Retina (tissue), 1 donor: ENCODE data around the gene CYP4F3.
A peak's percentile ranks its signal among the peaks of the same experiment; 100 is the strongest.
"Not testable (repeated sequence)": the region's sequence is repeated elsewhere in the genome, so short reads cannot be mapped to it uniquely, and the experiment has no call there.

Source experiments
- DNase-seq: peaks from one replicate; pipeline ENCODE4 v3.0.0-alpha.2; 2016

CYP4F3 gene, protein sequence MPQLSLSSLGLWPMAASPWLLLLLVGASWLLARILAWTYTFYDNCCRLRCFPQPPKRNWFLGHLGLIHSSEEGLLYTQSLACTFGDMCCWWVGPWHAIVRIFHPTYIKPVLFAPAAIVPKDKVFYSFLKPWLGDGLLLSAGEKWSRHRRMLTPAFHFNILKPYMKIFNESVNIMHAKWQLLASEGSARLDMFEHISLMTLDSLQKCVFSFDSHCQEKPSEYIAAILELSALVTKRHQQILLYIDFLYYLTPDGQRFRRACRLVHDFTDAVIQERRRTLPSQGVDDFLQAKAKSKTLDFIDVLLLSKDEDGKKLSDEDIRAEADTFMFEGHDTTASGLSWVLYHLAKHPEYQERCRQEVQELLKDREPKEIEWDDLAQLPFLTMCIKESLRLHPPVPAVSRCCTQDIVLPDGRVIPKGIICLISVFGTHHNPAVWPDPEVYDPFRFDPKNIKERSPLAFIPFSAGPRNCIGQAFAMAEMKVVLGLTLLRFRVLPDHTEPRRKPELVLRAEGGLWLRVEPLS

DNA sequence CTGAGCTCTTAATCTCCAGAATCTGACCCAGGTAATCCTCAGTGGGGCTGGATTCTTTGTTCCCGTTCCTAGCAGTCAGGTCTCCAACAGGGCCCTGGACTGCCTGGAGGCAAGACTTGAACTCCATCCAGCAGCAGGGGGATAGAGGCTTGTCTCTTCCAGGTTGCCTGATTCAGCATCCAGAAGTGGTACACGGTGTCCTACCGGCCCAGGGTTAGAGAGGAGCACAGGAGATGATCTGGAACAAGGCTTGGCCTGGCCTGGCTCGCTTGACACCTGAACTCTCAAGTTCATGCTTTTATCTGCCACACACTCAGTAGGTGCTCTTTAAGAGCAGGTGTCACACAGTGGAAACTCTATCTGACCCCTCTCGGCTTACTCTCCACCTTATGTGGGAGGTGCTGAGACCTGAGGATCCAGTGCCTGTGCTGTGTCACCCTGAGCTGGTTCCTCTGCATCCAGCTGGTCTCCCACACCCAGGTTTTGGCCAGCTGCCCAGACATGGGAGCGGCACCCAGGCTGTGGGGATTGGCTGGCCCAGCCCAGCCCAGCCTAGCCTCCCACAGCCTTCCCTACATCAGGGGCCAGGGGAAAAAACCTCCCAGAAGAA, at the start of gene CYP4F3:
TSS of gene CYP4F3 (plus strand) at position 604 of the 610 bp plus-strand sequence. CDS start 519 bp downstream, outside the sequence.
- no peak for DNase-seq

DNA sequence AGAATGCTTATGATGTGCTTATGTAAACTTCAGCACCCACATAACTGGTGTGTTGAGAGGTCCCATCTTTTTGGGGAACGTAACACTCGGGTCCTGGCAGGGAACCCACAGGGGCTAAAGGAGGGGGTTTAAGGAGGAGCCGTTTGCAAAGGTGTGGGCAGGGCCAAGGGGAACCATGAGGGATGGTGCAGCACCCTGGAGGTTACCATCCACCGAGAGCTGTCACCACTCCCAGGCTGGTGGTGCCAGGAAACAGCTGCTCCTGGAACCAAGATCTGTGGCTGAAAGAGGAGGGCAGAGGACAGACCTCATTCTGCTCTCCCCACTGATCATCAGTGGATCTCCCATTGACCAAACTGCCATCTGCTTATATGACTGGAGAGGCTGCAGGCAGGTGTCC, 48.9 kb upstream of the CYP4F3 start:
- DNase-seq = no peak

DNA sequence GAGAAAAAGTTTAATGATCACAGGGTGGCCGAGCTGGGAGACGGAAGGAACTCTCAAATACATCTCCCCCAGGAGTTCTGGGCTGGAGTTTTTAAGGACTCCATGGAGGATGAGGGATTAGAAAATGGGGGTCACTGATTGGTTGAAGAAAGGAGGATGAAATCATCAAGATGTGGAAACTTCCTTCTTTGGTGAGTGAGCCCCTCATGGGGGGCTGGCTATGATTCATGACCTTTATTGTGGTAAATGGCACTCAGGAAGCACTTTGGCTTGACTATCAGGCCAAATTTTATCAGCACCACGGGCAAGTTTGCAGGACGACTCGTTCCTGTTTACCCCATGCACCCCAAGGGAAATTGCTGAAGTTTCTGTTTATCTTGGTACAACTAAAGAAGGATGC, 48.2 kb upstream of the CYP4F3 start:
- not testable (repeated sequence) for DNase-seq

DNA sequence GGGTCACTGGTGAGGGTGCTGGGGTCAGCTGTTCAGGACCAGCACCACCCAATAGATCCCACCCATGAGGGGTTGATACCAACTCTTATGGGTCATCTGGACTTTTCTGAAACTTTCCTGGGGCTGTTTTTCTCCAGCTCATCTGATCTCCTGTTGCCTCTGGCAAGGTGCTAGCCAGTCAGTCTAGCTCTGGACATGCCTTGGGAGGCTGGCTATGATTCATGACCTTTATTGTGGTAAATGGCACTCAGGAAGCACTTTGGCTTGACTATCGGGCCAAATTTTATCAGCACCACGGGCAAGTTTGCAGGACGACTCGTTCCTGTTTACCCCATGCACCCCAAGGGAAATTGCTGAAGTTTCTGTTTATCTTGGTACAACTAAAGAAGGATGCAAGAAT, 46.9 kb upstream of the CYP4F3 start:
- DNase-seq = not testable (repeated sequence)

DNA sequence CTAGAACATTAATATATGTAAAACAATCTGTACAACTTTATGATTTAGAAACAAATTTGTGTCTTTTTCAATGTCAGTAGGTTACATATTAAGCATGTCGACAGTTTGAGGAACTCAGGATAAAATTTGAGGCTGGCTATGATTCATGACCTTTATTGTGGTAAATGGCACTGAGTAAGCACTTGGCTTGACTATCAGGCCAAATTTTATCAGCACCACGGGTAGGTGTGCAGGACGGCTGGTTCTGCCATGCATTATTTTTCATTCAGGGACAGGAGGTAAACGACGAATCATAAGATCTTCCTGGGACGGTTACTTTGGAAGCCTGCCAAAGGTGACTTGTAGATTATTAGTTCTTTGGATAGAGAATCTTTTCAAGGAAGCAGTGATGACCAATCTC, 45.6 kb upstream of the CYP4F3 start:
- no peak for DNase-seq

DNA sequence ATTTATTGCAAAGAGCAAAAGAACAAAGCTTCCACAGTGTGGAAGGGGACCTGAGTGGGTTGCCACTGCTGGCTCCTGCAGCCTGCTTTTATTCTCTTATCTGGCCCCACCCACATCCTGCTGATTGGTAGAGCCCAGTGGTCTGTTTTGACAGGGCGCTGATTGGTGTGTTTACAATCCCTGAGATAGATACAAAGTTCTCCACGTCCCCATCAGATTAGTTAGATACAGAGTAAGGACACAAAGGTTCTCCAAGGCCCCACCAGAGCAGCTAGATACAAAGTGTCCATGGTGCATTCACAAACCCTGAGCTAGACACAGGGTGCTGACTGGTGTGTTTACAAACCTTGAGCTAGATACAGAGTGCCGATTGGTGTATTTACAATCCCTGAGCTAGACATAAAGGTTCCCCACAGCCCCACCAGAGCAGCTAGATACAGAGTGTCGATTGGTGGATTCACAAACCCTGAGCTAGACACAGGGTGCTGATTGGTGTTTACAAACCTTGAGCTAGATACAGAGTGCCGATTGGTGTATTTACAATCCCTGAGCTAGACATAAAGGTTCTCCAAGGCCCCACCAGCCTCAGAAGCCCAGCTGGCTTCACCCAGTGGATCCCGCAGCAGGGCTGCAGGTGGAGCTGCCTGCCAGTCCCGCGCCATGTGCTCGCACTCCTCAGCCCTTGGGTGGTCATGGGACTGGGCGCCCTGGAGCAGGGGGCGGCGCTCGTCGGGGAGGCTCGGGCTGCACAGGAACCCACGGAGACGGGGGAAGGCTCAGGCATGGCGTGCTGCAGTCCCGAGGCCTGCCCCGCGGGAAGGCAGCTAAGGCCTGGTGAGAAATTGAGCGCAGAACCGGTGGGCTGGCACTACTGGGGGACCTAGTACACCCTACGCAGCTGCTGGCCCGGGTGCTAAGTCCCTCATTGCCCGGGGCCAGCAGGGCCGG, 32.4 kb upstream of the CYP4F3 start:
- not testable (repeated sequence) for DNase-seq

DNA sequence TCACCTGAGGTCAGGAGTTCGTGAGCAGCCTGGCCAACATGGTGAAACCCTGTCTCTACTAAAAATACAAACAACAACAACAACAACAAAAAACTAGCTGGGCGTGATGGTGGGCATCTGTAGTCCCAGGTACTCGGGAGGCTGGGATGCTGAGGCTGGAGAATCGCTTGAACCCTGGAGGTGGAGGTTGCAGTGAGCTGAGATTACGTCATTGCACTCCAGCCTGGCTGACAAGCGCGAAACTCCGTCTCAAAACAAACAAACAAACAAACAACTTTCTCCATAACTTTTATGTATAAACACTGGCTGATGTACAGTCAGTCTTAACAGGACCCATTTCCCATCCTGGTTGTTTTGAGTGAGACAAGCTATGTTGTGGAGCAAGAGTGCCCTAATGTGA, 31.4 kb upstream of the CYP4F3 start:
- no peak for DNase-seq

DNA sequence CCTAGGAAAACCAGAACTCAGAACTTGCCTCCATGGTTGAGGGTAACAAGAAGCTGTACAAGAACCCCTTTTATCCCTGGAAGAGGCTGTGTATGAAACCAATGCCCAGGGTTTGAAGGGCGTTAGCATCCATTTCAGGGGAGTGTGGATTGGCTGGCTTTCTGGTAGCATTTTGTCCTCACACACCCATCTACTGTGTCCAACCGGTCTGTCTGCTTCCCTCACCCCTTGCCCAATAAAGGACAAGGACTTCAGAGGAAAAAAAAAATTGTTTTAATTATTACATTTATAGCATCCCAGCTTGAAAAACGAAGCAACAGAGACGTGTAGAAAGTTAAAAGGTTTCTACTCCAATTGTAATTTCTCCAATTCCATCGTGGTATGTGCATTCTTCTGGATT, 28.4 kb upstream of the CYP4F3 start:
- no peak for DNase-seq

DNA sequence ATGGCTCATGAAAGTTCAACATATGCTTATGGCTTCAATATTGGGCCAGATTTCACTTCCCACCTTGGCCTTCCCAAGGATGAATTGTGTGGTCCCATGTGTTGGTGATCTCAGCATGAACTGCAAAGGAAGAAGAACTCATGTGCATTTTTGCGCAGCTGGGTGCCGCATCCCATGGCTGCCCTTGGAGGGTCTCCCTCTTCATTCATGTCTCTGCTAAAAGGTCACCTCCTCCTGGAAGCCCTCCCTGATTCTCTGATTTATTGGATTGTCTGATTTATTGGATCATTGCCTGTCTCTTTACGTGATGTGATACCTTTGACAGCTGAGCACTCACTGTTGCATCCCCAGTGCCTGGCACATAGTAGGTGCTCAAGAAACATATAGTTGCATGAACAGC, 27.4 kb upstream of the CYP4F3 start:
- no peak for DNase-seq

DNA sequence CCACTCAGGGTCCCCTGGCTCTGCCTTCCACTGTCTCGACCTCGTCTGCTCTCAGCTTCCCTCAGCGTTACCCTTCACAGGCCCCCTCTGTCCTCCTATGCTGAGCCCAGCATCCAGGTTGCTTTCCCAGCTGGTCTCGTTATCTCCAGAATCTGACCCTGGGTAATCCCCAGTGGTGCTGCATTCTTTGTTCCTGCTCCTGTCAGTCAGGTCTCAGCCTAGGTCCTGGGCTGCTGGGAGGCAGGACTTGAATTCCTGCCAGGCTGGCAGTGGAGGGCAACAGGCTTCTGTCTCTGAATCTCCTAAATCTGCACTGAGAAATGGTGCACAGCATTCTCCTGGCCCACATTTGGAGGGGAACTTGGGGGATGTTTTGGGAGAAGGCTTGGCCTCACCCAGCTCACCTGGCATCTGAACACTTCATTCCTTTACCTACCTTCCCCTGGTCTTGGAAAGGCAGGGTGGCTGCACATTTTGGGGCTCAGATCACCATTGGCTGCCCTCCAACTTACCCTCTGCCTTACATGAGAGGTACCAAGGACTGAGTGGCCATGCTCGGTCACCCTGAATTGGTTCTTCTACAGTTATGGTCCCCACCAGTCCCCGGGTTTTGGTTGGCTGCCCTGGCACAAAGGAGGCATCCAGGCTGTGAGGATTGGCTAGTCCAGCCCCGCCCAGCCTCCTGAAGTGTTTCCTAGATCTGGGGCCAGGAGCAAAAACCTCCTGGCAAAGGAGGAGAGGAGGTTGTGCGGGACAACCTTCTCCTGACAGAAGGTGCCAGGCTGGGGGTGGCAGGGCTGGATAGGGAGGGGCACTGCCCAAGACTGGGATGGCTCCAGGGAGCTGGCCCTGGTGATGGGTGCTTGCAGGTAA, 26.0 kb upstream of the CYP4F3 start, which contains the start of gene CYP4F8:
TSS of gene CYP4F8 (plus strand) at position 712 of the 873 bp plus-strand sequence. CDS start 399 bp downstream, outside the sequence.
- DNase-seq = no peak

DNA sequence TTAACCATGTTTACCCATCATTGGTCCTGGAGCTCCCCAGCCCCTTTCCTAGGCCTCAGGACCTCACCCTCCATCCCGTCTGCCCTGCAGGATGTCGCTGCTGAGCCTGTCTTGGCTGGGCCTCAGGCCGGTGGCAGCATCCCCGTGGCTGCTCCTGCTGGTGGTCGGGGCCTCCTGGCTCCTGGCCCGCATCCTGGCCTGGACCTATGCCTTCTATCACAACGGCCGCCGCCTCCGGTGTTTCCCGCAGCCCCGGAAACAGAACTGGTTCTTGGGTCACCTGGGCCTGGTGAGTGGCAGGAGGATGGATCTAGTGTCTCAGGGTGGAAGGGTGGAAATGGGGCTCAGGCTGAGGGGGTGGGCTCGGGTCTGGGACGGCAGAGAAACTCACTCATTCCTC, 25.2 kb upstream of the CYP4F3 start:
- no peak for DNase-seq

DNA sequence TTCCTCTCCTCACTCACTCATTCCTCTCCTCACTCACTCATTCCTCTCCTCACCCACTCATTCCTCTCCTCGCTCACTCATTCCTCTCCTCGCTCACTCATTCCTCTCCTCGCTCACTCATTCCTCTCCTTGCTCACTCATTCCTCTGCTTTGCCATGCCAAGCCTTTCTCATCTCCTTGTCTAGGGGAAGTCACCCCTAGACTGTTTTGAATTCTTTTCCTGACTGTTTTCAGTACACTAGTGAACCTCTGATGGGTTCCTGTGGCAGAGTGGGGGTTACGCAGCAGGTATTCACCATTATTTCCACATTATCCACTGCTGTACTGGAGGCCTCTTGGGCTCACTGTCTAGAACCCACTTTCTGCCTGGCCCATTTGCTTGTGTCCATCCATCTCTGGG, 24.5 kb upstream of the CYP4F3 start:
- DNase-seq = no peak

DNA sequence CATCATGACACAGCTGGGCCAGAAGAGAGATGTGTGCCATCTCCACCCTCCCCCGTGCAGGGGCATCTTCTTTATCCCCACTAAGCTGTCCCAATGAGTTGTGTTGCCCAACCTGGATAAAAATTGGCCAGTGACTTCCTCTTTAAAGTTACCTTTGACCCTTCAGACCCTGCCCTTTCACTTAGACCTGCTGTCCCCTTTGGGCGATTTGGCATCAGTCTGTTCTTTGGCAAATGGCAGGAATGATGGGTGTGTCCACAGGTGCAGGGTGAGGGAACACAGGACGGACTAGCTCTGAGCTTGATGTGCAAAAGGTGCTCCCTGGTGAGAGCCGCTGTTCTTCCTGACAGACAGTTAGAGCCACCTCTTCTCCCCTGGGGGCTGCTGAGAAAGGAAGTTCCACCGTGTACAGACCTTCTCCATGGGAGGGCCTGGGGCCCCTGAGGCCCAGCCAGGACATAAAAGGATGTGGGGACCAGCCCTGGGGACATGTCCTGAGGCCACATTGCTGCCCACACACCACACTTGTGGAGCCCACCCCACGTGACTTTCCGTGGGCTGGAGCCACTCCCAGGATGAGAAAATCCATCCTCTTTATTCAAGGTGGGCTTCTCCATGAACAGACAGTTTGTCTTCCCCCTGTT, 23.9 kb upstream of the CYP4F3 start:
- no peak for DNase-seq

DNA sequence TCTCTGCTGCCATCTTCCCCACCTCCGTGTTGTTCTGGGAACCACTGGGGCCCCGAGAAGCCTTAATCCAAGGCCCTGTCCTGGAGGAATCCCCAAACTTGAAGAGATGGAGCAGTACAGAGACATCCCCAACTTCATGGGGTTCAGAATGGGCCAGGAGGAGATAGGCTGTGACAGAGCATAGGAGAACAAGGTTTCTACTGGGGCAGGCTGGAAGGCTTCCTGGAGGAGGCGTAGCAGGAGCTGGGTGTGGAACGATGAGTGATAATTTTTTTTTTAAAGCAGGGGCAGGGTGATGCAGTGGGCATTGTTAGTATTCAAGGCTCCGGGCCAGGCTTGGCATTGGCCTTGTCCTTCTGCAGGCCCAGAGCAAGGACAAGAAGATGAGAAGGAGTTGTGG, 22.4 kb upstream of the CYP4F3 start:
- DNase-seq = no peak

DNA sequence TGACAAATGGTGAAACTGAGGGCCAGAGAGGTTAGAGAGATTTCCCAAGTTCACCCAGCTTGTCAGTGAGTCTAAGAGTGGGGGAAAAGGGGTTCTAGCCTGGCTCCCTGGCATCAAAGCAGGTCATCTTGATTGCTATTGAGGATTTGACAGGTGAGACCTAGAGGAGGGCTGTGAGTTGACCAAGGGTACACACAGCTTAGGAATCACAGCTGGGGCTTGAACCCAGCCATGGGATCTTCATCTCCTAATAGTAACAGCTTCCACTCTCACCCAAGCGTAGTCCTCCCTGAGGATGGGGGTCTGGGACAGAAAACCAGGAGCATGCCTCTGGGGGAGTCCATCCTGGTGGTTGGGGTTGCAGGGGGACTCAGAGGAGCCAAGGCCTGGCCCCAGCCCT, 18.9 kb upstream of the CYP4F3 start:
- no peak for DNase-seq

DNA sequence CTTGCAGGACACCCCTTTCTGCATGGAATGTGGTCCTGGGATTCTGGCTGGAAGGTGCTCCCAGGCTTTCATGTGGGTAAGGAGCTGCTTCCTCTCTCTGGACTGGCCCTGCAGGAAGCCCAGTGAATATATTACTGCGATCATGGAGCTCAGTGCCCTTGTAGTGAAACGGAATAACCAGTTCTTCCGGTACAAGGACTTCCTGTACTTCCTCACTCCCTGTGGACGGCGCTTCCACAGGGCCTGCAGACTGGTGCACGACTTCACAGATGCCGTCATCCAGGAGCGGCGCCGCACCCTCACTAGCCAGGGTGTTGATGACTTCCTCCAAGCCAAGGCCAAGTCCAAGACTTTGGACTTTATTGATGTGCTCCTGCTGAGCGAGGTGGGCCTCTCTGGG, 17.7 kb upstream of the CYP4F3 start:
- no peak for DNase-seq

DNA sequence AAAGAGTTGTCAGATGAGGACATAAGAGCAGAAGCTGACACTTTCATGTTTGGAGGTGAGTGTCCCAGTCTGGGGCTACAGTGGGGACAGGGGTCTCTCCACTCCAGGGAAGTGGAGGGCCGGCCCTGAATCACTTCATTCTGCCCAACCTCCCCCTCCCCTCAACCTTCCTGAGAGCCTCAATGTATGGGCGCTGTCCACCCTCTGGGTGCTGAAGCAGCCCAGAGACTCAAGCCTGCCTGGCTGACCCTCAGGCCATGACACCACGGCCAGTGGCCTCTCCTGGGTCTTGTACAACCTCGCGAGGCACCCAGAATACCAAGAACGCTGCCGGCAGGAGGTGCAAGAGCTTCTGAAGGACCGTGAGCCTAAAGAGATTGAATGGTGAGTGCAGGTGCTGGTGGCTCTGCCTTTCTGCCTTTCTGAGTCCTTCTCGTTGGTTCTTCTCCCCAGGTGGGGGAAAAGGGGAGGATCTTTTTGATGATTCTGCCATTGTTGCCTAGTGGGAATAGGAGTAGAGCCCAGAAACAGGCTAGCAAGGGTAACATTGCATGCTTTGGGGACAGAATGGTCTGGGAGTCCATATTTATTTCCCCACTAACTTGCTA, 16.9 kb upstream of the CYP4F3 start:
- peak; percentile 4 for DNase-seq

DNA sequence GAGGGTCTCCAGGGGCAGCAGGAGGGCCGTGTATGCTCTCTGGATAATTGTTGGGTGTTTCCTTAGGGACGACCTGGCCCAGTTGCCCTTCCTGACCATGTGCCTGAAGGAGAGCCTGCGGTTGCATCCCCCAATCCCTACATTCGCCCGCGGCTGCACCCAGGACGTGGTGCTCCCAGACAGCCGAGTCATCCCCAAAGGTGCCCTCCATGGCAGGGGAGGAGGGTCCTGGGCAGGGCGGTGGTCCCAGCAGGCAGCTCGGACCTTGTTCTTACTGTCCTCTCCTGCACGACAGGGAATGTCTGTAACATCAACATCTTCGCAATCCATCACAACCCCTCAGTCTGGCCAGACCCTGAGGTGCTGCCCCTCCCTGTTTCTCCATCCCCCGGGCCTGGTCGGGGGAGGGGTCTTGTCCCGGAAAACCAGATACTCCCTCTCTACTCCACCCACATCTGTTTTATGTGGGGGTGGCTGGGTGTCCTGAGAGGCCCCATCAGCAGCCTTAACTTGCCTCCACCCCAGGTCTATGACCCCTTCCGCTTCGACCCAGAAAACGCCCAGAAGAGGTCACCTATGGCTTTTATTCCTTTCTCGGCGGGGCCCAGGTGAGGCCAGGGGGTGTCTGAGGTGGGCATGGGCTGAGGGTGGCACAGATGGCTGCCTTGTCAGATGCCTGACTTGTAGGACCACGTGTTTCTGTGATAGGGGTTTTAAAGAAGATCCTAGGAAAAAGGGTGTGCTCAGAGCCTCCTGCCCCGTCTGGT, 12.3 kb upstream of the CYP4F3 start:
- no peak for DNase-seq

DNA sequence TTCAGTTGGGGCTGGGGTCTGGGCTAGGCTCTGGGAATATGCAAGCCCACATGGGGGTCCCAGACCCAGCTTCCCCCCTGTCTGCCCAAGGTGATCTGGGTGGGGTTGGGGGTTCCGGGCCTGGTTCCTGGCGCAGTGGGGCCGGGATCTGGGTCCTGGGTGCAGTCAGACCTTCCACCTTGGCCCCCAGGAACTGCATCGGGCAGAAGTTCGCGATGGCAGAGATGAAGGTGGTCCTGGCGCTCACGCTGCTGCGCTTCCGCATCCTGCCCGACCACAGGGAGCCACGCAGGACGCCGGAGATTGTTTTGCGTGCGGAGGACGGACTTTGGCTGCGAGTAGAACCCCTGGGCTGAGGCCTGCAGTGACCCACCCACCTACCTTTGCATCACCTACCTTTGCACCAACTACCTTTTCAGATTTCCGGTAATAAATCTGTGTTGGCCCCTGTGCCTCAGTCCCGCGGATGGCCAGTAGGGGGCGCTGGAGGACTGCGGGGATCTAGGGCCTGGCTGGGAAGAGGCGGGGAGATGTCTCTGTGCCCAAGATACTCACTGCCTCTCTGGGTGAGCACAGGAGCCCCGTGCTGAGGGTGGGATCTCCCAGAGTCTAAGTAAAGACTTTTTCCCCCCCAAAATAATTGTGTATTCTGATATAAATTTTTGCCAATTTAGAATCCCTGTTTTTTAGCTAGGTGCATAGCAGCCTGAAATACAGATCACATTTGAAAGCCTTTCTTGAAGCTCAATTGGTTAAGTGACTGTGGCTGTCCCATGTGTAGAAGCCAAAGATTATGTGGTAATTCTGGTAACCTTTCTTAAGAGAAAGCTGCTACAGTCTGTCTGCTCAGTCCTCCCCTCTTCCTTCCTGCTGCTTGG, 11.5 kb upstream of the CYP4F3 start:
- peak; percentile 80 for DNase-seq
